Measurements from ENCODE around the gene F2RL1. TPM values are rescaled to one million over a fixed set of nuclear protein-coding genes. Genes with fewer than 3 reads are reported as not detected.
"Not testable (repeated sequence)": the region's sequence is repeated elsewhere in the genome, so short reads cannot be mapped to it uniquely, and the experiment has no call there.

The F2RL1 gene
- total and polyA plus RNA-seq, 2 experiments from 2014 or later, result 130 to 210 TPM

DNA sequence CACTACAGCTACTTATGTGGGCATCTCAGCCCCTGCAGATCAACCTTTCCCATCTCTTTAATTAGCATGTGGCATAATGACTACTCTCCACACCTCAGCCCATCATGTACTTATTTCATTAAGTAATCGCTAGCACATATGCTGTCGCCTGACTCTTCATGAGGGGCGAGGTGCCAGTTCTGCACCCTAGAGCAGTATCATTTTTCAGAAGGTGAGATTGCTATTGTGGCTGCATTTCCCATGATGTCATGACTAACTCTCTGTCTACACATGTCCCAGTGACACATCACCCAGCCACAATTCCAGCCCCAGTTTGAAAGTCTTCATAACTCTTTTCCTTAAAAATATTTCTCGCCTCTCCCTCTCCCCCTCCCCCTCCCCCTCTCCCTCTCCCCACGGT lies 7.6 kb upstream of the F2RL1 start:
- no peak for DNase-seq (ENCODE audit: low spot score)
- Histone ChIP-seq H3K9me2 (replicated peaks; ENCODE audit: insufficient read depth) (no peaks in the 10 kb centered on the region), H3K4me3 (no peak overlapping the region), H3K79me2 (no peaks in the 10 kb centered on the region), H3K36me3 (replicated peaks; ENCODE audit: insufficient read depth, low read depth) (no peaks in the 10 kb centered on the region), H3K27me3 (no peaks in the 10 kb centered on the region), H3K27ac (no peak overlapping the region), H2AFZ (no peak overlapping the region), H3K4me1 (ENCODE audit: insufficient read depth) (peaks cover 6% of the 10 kb centered on the region), H3K4me2 (no peak overlapping the region), H4K20me1 (ENCODE audit: insufficient read depth, poor library complexity, severe bottlenecking) (no peaks in the 10 kb centered on the region), H3K9me3 (ENCODE audit: low read depth) (no peaks in the 10 kb centered on the region)
- TF ChIP-seq EZH2phosphoT487 (IDR thresholded peaks at IDR 0.05; ENCODE audit: low read depth, severe bottlenecking, unreplicated experiment) (no peak), EZH2 (IDR thresholded peaks at IDR 0.05; ENCODE audit: borderline replicate concordance) (no peak)
- TF ChIP-seq, protein P1, sequence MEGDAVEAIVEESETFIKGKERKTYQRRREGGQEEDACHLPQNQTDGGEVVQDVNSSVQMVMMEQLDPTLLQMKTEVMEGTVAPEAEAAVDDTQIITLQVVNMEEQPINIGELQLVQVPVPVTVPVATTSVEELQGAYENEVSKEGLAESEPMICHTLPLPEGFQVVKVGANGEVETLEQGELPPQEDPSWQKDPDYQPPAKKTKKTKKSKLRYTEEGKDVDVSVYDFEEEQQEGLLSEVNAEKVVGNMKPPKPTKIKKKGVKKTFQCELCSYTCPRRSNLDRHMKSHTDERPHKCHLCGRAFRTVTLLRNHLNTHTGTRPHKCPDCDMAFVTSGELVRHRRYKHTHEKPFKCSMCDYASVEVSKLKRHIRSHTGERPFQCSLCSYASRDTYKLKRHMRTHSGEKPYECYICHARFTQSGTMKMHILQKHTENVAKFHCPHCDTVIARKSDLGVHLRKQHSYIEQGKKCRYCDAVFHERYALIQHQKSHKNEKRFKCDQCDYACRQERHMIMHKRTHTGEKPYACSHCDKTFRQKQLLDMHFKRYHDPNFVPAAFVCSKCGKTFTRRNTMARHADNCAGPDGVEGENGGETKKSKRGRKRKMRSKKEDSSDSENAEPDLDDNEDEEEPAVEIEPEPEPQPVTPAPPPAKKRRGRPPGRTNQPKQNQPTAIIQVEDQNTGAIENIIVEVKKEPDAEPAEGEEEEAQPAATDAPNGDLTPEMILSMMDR (IDR thresholded peaks at IDR 0.05; ENCODE audit: poor library complexity), result no peak
- 98% methylated on average over 3 of the region's 5 CpGs for WGBS (ENCODE audit: low lambda C conversion rate, missing lambda C conversion rate)

DNA sequence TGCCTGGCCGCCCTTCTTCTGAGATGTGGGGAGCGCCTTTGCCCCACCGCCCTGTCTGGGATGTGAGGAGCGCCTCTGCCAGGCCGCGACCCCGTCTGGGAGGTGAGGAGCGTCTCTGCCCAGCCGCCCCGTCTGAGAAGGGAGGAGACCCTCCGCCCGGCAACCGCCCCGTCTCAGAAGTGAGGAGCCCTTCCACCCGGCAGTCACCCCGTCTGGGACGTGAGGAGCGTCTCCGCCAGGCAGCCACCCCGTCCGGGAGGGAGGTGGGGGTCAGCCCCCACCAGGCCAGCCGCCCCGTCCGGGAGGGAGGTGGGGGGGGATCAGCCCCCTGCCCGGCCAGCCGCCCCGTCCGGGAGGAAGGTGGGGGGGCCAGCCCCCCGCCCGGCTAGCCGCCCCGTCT lies 6.6 kb upstream of the F2RL1 start:
- H3K4me1 ChIP-seq (ENCODE audit: insufficient read depth); H3K27ac ChIP-seq; H3K9me3 ChIP-seq (ENCODE audit: low read depth); H3K79me2 ChIP-seq; H3K4me2 ChIP-seq; H3K4me3 ChIP-seq; DNase-seq (ENCODE audit: low spot score); H2AFZ ChIP-seq; H3K36me3 ChIP-seq (replicated peaks; ENCODE audit: insufficient read depth, low read depth); H4K20me1 ChIP-seq (ENCODE audit: insufficient read depth, poor library complexity, severe bottlenecking); H3K9me2 ChIP-seq (replicated peaks; ENCODE audit: insufficient read depth); H3K27me3 ChIP-seq: not testable (repeated sequence)
- 98% methylated on average over 13 of the region's 32 CpGs for WGBS (ENCODE audit: low lambda C conversion rate, missing lambda C conversion rate)

DNA sequence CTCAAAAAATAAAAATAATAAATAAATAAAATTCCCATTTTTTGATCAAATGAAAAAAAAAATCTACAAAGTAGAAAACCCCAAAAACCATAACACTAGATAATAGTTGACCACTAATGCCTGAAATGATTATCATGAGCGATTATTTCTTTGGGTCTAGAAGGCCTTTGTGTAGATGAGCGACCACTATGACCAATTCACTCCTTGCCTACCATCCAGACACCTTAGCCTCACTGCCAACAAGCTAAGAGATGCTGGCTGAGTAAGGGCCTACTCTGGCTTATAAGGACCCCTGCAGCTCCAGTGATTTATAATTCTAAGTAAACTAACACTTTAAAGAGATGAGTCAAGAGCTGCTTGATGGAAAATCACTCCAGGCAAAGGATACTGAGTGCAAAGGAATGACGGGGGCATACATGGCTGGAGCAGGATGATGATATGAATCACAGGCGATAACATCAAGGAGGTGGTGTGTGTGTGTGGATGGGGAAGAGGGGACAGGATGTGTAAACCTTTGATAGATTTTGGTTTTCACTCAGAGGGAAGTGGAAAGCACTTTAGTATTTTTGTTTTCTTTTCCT lies 4.8 kb upstream of the F2RL1 start:
- H3K27me3 ChIP-seq, result no peaks in the 10 kb centered on the region
- no peak overlapping the region for H3K27ac ChIP-seq
- DNase-seq (ENCODE audit: low spot score), result no peak
- no peaks in the 10 kb centered on the region for H3K9me2 ChIP-seq (replicated peaks; ENCODE audit: insufficient read depth)
- H2AFZ ChIP-seq, result no peak overlapping the region
- H3K4me3 ChIP-seq, result no peak overlapping the region
- 75% methylated on average over 4 of the region's 4 CpGs for WGBS (ENCODE audit: low lambda C conversion rate, missing lambda C conversion rate)
- TF ChIP-seq EZH2 (IDR thresholded peaks at IDR 0.05; ENCODE audit: borderline replicate concordance), result no peak
- no peaks in the 10 kb centered on the region for H3K79me2 ChIP-seq
- no peaks in the 10 kb centered on the region for H3K36me3 ChIP-seq (replicated peaks; ENCODE audit: insufficient read depth, low read depth)
- H3K9me3 ChIP-seq (ENCODE audit: low read depth), result no peaks in the 10 kb centered on the region
- no peaks in the 10 kb centered on the region for H4K20me1 ChIP-seq (ENCODE audit: insufficient read depth, poor library complexity, severe bottlenecking)
- H3K4me2 ChIP-seq, result no peak overlapping the region
- H3K4me1 ChIP-seq (ENCODE audit: insufficient read depth), result no peaks in the 10 kb centered on the region

DNA sequence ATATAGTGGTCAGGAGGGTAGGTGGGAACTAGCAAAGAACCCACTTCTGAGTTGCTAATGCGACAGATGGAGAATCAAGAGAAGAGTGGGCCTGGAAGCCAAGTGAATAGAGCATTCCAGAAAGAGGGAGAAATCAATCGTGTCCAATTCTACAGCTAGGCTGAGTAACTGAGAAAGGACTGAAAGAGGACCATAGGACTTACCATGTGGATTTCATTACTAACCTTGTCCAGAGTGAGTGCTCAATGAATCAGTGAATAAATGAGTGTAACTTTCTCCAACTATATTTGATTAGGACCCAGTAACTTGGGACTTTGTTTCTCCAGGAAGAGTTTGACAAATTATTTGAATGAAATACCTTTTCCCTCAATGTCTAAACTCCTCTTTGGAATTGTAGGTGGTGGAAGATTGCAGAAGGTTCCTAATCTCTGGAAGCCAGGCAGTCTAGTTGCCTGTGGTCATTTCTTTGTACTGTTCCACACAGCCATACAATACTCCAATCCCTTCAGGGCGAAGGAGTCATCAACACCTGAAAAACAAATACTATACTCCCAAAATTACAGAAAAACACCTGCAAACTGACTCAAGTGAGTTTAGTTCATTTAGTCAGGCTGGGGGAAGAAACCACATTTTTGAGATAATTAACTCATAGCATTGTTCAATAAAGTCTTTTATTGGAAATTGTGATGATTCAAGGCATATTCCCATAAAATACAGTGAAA lies 2.6 kb upstream of the F2RL1 start:
- Histone ChIP-seq H3K79me2 (peaks cover 19% of the 10 kb centered on the region), H3K9me3 (ENCODE audit: low read depth) (no peaks in the 10 kb centered on the region), H4K20me1 (ENCODE audit: insufficient read depth, poor library complexity, severe bottlenecking) (no peaks in the 10 kb centered on the region), H3K4me3 (no peak overlapping the region), H3K36me3 (replicated peaks; ENCODE audit: insufficient read depth, low read depth) (no peaks in the 10 kb centered on the region), H3K9me2 (replicated peaks; ENCODE audit: insufficient read depth) (no peaks in the 10 kb centered on the region), H3K4me2 (no peak overlapping the region), H2AFZ (no peak overlapping the region), H3K27me3 (no peaks in the 10 kb centered on the region), H3K27ac (no peak overlapping the region), H3K4me1 (ENCODE audit: insufficient read depth) (no peaks in the 10 kb centered on the region)
- WGBS (ENCODE audit: low lambda C conversion rate, missing lambda C conversion rate), result 95% methylated on average over 3 of the region's 3 CpGs
- TF ChIP-seq EZH2 (IDR thresholded peaks at IDR 0.05; ENCODE audit: borderline replicate concordance), result no peak
- no peak for TF ChIP-seq EZH2phosphoT487 (IDR thresholded peaks at IDR 0.05; ENCODE audit: low read depth, severe bottlenecking, unreplicated experiment)
- TF ChIP-seq, protein P1 (IDR thresholded peaks at IDR 0.05; ENCODE audit: poor library complexity), result no peak
- DNase-seq (ENCODE audit: low spot score), result no peak

Measured in hepatocyte (in vitro differentiated cells).